Naive B cell (primary cell): Measurements from ENCODE around the gene TRA2B. TPM values are rescaled to one million over a fixed set of nuclear protein-coding genes. Genes with fewer than 3 reads are reported as not detected.

Source experiments
- ATAC-seq, 2 donors: fragments of 150-1000 bp; cut with Tn5 transposase; 2 replicates each; pipeline ENCODE4 v1.10.0; 2021; ENCODE audit warnings: low read depth in 2 of 2, mild to moderate bottlenecking in 2 of 2, moderate library complexity in 2 of 2
- DNase-seq: peaks from one replicate; pipeline ENCODE4 v3.0.0; 2022
- H3K27ac Mint-ChIP-seq, 6 donors: one replicate each; pipeline ENCODE4 v1.8.0; 2020 to 2022; ENCODE audit warnings: mild to moderate bottlenecking in 6 of 6, mixed read lengths in 6 of 6, moderate library complexity in 5 of 6, inconsistent platforms in 2 of 6
- H3K27me3 Mint-ChIP-seq, 3 donors: one replicate each; pipeline ENCODE4 v1.8.0; 2021 to 2022; ENCODE audit warnings: mixed read lengths in 3 of 3, mild to moderate bottlenecking in 1 of 3
- H3K36me3 Mint-ChIP-seq, 2 donors: one replicate each; pipeline ENCODE4 v1.8.0; 2020 to 2022; ENCODE audit warnings: mixed read lengths in 2 of 2, inconsistent platforms in 1 of 2, mild to moderate bottlenecking in 1 of 2
- H3K4me1 Mint-ChIP-seq, 3 donors: one replicate each; pipeline ENCODE4 v1.8.0; 2020 to 2022; ENCODE audit warnings: mixed read lengths in 3 of 3, inconsistent platforms in 1 of 3, mild to moderate bottlenecking in 1 of 3, moderate library complexity in 1 of 3
- H3K4me3 Mint-ChIP-seq, 8 donors: one replicate each; pipeline ENCODE4 v1.8.0; 2020 to 2022; ENCODE audit warnings: mild to moderate bottlenecking in 8 of 8, mixed read lengths in 8 of 8, moderate library complexity in 8 of 8, inconsistent platforms in 2 of 8
- H3K9me3 Mint-ChIP-seq, 7 donors: one replicate each; pipeline ENCODE4 v1.8.0; 2020 to 2022; ENCODE audit warnings: mixed read lengths in 7 of 7, mild to moderate bottlenecking in 5 of 7, inconsistent platforms in 2 of 7, moderate library complexity in 1 of 7
- polyA plus RNA-seq, 6 donors: library from polyadenylated mRNA; unstranded; fragments of 300-500 nt; fragmentation: Illumina TruSeq; gene quantifications; one replicate each; pipeline ENCODE4 v1.2.3, GENCODE V29; 2021; ENCODE audit warnings: low read depth in 6 of 6

Gene TRA2B
- polyA plus RNA-seq, 6 donors from 2014 or later, result 190 to 378 (median 318) TPM

DNA sequence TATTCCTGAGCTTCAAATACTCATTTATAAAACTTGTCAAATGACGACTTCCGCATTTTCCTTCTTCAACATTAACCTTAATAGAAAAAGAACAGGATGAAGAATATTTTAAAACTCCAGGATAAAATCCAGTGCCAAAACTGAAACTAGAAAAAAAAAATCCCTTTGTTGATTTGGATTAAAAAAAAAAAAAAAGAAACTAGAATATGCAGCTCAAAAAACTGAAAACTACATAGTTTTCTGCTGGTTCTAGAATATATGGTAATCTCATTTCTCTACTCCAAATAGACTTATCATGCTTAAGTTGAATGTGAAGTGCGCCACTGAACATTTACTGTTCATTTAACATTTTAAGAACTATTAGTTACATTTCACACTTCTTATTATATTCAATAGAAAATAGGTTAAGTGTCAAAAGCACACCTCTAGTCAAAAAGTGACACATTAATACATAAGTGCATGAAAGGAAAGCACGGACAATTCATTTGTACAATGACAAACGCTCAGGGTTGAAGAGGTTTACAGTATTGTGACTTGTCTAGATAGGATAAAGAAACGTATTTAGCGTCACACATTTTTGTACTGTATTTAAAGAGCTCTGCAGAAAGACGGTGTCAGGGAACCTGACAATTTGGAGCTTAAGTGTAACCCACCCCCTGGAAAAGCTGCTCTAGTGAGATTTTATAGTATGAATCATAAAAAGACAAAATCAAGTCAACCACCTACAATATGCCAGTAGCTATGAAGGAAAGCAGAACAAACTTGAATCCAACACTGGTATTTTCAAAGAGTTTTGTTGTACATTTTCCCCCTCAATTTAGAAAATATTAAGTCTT is 5.8 kb downstream of the TRA2B start:
- ATAC-seq (no peak), DNase-seq (no peak)
- H3K27me3 Mint-ChIP-seq, result no peaks in the 10 kb centered on the region
- peaks cover 75 to 91% (median 90%) of the 10 kb centered on the region in 3 donors for H3K4me1 Mint-ChIP-seq
- H3K36me3 Mint-ChIP-seq, result peaks cover 19% of the 10 kb centered on the region in 2 donors
- peak overlapping the region; percentile 0 to 97 (median 84) for H3K27ac Mint-ChIP-seq
- H3K9me3 Mint-ChIP-seq, result no peaks in the 10 kb centered on the region
- H3K4me3 Mint-ChIP-seq, result peak overlapping the region; percentile 27 to 100 (median 86)

DNA sequence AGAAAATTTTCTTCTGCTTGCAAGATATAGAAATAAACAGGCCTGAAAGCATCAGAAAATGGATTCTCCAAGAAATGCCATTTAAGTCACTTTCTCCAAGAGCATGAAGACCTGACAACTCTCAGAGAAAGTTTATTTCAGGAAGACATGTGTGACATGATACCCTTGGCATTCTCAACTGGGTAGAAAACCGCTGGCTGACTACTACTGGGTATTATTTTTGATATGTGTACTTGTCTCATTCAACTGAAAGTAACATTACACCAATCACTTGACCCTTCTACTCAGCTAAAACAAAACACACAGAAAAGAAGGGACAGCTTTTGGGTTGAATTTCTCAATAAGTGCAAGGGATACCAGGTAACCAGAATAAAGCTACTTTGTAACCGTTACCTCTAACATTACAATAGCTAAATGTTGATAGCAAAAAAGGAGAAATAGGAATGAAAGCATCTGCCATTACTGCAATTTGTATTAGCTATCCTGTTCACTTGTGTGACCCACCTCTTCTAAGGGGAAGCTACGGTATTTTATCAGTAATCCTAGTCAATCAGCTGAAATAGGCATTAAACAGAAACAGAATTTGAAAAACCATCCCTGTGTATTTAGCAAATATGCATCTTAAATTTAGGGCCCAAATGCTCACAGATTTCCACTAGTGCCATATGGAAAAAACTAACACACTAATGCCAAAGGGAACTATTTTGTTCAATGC is 7.3 kb downstream of the TRA2B start:
- DNase-seq, result no peak
- Mint-ChIP-seq H3K36me3 (peaks cover 15 to 23% of the 10 kb centered on the region in 2 donors), H3K27me3 (no peaks in the 10 kb centered on the region), H3K4me1 (peaks cover 84 to 98% (median 95%) of the 10 kb centered on the region in 3 donors), H3K27ac (peak overlapping the region in 5 of 6 donors; percentile 22 to 97 (median 61)), H3K4me3 (peak overlapping the region; percentile 42 to 100 (median 80)), H3K9me3 (no peaks in the 10 kb centered on the region)
- no peak for ATAC-seq

DNA sequence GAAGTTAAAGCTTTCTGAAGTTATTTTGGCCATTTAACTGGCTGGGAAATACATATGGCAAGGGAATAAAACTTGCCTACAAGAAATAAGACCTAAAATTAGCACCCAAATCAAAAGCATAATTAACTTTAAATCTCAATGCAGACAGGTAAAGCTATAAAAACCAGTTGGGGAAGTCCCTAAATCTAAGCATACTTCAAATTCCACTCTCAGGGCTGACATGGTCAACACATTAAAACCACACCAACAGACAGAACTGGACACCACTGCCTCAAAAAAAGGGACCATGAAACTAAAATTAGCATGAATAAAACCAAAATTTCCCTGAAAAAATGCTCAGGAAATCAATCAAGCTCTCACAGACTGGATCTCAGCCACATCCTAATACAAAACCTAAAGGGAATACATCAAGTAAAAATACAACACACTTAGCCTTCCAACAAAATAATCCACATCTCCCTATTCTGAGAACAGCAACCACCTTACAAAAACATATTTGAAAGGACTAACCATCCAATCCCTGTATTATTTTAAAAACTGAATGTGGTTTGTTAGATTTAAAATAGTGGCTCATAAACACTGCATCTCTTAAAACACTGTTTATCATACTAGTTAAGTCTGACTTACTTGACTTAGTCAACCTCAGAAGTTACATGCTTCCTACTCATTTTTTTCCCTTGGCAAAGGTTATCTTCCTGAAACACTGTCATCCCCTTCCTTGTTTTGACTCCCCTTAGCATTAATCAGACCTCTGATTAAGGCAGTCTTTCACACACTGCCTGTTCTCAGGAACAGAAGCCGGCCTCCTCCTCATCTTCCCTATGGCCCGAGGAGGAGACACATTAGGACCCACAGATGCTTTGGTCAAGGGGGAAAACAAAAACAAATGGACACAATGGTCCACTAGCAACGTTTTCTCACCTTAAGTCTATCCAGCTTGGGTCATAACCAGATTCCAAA is 8.3 kb downstream of the TRA2B start:
- ATAC-seq, result no peak

DNA sequence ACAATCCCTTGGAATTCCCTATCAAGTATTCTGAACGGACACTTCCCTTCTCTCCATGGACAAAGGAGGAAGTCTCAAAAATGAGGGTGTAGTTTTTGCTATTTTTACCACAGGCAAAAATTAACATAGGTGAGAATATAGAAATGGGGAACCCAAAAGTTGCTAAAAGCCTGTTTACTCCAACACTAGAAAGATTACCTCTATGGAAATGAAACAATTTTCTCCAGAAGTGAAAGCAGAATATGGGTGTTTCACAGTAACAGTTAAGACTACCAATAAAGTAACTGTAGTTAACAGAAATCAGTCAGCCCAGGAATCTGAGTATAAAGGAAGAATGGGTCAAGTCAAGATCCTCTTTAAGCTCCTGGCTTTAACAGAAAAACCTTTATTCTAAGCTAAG is 9.3 kb downstream of the TRA2B start:
- H3K27ac Mint-ChIP-seq, result peak overlapping the region; percentile 47 to 88 (median 81)
- ATAC-seq (peak; percentile 69 to 73), DNase-seq (peak; percentile 34)
- H3K36me3 Mint-ChIP-seq, result peaks cover 18 to 28% of the 10 kb centered on the region in 2 donors
- peaks cover 76 to 80% (median 78%) of the 10 kb centered on the region in 3 donors for H3K4me1 Mint-ChIP-seq
- H3K9me3 Mint-ChIP-seq, result no peaks in the 10 kb centered on the region
- peak overlapping the region; percentile 62 to 100 (median 84) for H3K4me3 Mint-ChIP-seq
- H3K27me3 Mint-ChIP-seq, result no peaks in the 10 kb centered on the region

More for the DNA sequence above, 8.3 kb downstream of the TRA2B start:
- H3K4me1 Mint-ChIP-seq, result peaks cover 84 to 90% (median 86%) of the 10 kb centered on the region in 3 donors
- H3K27me3 Mint-ChIP-seq, result no peaks in the 10 kb centered on the region
- no peak for DNase-seq
- peak overlapping the region; percentile 62 to 100 (median 84) for H3K4me3 Mint-ChIP-seq
- H3K36me3 Mint-ChIP-seq, result peaks cover 18 to 28% of the 10 kb centered on the region in 2 donors
- peak overlapping the region; percentile 61 to 88 (median 81) for H3K27ac Mint-ChIP-seq
- H3K9me3 Mint-ChIP-seq, result no peaks in the 10 kb centered on the region

DNA sequence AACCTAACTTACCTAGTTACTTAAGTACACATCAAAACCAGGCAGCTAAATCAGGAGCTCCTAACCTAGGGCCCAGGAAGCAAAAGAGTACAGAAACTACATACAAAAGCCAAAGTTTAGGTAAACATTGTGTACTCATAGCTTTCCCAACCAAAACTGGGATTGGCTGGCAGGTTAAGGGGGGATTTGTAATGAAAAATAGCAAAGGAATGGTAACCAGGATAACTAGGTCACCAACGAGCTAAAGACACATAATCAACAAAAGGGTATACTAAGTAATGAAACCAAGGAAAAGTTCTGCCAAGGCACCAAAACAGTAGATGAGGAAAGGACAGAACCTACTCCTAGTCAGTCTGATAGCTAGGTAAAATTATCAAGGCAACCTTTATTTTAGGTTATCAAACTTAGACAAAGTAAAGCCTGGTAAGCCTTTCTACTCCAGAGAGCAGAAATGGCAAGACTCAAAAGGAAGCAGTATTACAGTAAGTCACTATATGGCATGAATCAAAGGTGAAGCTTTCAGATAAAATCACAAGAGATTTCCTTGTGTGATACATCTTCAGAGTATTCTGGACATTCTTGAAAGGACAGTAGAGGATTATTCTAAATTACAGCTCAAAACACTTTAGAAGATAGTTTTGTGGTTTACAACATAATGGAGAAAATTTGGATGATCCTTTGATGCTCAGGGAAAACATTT is 10.2 kb downstream of the TRA2B start:
- Mint-ChIP-seq H3K27ac (peak overlapping the region; percentile 69 to 93 (median 81)), H3K9me3 (no peaks in the 10 kb centered on the region), H3K4me3 (peak overlapping the region; percentile 2 to 100 (median 40)), H3K27me3 (no peaks in the 10 kb centered on the region), H3K36me3 (peaks cover 18 to 34% of the 10 kb centered on the region in 2 donors), H3K4me1 (peaks cover 68 to 76% (median 73%) of the 10 kb centered on the region in 3 donors)
- DNase-seq, result no peak
- ATAC-seq, result no peak

DNA sequence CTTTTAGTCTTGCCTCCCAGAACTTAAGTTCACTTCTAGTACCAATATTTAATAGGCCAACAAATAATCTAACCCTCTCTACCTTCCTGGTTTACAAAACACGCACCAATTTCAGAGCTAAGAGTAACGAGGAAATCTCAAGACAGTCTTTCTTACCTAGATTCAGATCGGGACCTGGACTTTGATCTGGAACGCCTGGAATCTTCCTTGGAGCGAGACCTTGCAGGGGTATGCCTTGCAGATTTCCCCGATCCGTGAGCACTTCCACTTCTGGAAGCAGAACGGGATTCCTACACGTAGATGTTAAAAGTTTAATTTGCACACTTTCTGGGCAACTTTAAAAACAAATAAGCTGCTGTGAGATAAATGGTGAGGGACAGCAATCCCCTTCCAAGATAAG is 11.4 kb downstream of the TRA2B start:
- no peak for DNase-seq
- Mint-ChIP-seq H3K9me3 (no peaks in the 10 kb centered on the region), H3K36me3 (peaks cover 18 to 30% of the 10 kb centered on the region in 2 donors), H3K27me3 (no peaks in the 10 kb centered on the region), H3K4me3 (no peak overlapping the region), H3K4me1 (peaks cover 56 to 64% (median 61%) of the 10 kb centered on the region in 3 donors), H3K27ac (peak overlapping the region in 2 of 6 donors; percentile 60 to 87)
- ATAC-seq, result no peak

- peak overlapping the region in 1 of 8 donors; percentile 36 for H3K4me3 Mint-ChIP-seq
- no peaks in the 10 kb centered on the region for H3K9me3 Mint-ChIP-seq
- H3K36me3 Mint-ChIP-seq, result peaks cover 17 to 26% of the 10 kb centered on the region in 2 donors
- H3K4me1 Mint-ChIP-seq, result peaks cover 45 to 54% (median 50%) of the 10 kb centered on the region in 3 donors
- DNase-seq (no peak), ATAC-seq (no peak)
- H3K27me3 Mint-ChIP-seq, result no peaks in the 10 kb centered on the region
- H3K27ac Mint-ChIP-seq, result peak overlapping the region in 2 of 6 donors; percentile 39 to 87
Observed at GRCh38 chr3:185925353-185925752, 12.5 kb downstream of the TRA2B start.

DNA sequence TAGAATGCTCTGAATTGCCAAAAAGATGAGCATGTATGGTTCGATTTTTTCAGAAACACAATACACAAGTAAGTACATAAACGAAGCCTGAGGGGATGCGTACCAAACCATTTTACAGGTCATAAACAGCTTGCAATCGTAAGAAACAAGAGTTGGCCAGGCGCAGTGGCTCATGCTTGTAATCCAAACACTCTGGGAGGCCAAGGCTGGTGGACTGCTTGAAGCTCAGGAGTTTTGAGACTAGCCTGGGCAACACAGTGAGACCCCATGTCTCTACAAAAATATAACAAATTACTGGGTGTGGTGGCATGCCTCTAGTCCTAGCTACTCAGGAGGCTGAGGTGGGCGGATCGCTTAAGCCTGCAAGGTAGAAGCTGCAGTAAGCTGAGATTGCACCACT is 13.4 kb downstream of the TRA2B start:
- Mint-ChIP-seq H3K27ac (peak overlapping the region in 4 of 6 donors; percentile 39 to 75 (median 64)), H3K36me3 (peaks cover 20 to 24% of the 10 kb centered on the region in 2 donors), H3K9me3 (no peaks in the 10 kb centered on the region), H3K4me1 (peaks cover 35 to 46% (median 40%) of the 10 kb centered on the region in 3 donors), H3K4me3 (no peak overlapping the region), H3K27me3 (no peaks in the 10 kb centered on the region)
- DNase-seq (no peak), ATAC-seq (no peak)

DNA sequence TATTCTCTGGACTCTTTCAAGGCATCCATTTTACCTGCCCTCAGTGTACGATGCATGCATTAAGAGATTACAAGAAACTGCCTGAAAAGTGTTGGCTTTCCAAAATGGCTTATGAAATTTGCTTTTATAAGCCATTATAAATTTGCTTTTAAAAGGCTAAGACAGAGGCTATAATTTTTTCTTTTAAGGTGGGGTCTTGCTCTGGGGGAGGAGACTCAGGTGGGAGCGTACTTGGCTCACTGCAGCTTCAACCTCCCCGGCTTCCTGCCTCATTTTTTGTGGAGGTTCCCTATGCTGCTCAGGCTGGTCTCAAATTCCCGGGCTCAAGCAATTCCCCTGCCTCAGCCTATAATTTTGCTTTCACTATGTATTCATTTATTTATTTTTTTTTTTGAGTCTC is 17.6 kb downstream of the TRA2B start:
- Mint-ChIP-seq H3K9me3 (no peaks in the 10 kb centered on the region), H3K27me3 (no peaks in the 10 kb centered on the region), H3K36me3 (peaks cover 14 to 26% of the 10 kb centered on the region in 2 donors), H3K27ac (peak overlapping the region in 2 of 6 donors; percentile 83 to 88), H3K4me1 (peaks cover 0 to 7% (median 1%) of the 10 kb centered on the region in 3 donors), H3K4me3 (no peak overlapping the region)
- ATAC-seq (no peak), DNase-seq (no peak)

DNA sequence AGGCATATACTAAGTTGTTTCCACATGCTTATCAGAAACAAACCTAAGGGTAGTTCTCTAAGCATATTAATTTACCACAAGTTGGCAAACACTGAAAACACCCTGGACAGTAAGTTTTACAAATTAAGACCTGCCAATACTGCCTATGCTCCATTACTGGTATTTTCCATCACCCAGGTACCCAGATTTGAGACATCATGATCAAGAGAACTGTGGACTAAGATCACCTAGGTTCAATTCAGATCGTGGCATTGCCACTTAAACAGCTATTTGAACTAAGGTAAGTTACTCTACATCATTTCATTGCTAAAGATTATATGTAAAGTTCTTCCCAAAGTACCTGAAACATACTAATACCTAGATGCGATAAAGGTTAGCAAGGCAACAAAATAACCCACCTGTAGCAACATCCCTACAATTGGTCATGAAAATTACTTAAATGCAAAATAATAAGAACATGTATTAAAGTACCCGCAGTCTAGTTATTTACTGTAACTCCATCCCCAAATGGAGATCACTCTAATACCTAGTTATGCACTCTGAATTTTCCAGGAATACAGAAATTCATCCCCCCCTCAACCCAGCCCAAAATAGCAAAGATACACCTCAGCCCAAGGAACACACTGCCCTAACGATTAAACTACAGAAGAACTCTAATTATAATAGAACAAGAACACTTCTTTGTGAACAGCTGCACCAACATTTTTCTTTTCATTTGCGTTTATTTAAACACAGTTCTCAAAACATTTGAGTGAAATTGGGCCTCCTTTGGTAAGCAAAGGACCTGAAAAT is 21.6 kb downstream of the TRA2B start:
- Mint-ChIP-seq H3K36me3 (peaks cover 7 to 26% of the 10 kb centered on the region in 2 donors), H3K27ac (peak overlapping the region in 3 of 6 donors; percentile 7 to 84 (median 10)), H3K9me3 (no peaks in the 10 kb centered on the region), H3K27me3 (no peaks in the 10 kb centered on the region), H3K4me1 (peaks cover 0 to 4% (median 0%) of the 10 kb centered on the region in 3 donors), H3K4me3 (no peak overlapping the region)
- DNase-seq, result no peak
- ATAC-seq, result no peak

GRCh38 chr3:185915642-185916041 is 22.2 kb downstream of the TRA2B start:
- no peak for ATAC-seq
- Mint-ChIP-seq H3K36me3 (peaks cover 7 to 22% of the 10 kb centered on the region in 2 donors), H3K4me3 (peak overlapping the region in 1 of 8 donors; percentile 16), H3K4me1 (peaks cover 0 to 4% (median under 1%) of the 10 kb centered on the region in 3 donors), H3K27ac (peak overlapping the region in 4 of 6 donors; percentile 10 to 84 (median 50)), H3K9me3 (no peaks in the 10 kb centered on the region), H3K27me3 (no peaks in the 10 kb centered on the region)
- DNase-seq, result no peak
